Activated T-cell treated with anti-CD3 and anti-CD28 coated beads, Interleukin-2, amount 50 U/mL, for 1 hour (primary cell): ENCODE measurements around the gene SLC45A1.
"Not testable (repeated sequence)": the region's sequence is repeated elsewhere in the genome, so short reads cannot be mapped to it uniquely, and the experiment has no call there.

Experiments
- DNase-seq: peaks from one replicate; pipeline ENCODE4 v3.0.0-alpha.2; 2020

SLC45A1 gene

DNA sequence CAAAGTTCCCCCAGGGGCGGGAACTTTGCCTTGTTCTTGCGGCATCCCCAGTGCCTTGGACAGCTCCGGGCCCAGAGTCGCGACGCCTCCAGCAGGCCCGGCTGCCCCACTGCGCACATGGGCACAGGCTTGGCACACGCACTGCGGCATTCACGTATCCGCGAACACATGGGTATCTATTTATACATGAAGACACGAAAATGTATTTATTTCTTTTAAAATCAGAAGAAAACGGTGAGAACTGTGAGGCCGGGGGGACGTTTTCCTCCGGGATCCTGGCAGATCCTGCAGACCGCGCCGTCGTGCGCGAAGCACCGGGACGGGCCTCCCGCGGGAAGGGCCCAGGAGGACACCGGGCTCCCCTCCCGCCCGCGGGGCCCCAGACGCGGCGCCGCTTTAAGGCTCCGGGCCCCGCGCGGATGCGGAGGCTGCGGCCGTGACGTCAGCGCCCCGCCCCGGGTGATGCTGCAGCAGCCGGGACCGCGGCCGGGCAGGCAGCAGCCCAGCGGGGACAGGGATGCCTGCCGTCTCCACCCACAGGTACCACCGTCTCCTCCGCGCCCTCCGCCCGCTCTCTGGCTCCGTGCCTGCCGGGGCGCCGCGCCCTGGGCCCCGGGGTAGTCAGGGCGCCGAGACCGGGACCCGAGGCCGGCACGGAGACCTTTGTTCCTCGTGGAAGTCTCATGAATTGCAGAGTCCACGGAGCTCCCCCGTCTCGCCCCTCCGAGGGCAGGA is at the start of gene SLC45A1:
SLC45A1 (plus strand) TSS at position 468 of the 735 bp plus-strand sequence. CDS start 6,216 bp downstream, outside the sequence.
- DNase-seq, result peak; percentile 86

DNA sequence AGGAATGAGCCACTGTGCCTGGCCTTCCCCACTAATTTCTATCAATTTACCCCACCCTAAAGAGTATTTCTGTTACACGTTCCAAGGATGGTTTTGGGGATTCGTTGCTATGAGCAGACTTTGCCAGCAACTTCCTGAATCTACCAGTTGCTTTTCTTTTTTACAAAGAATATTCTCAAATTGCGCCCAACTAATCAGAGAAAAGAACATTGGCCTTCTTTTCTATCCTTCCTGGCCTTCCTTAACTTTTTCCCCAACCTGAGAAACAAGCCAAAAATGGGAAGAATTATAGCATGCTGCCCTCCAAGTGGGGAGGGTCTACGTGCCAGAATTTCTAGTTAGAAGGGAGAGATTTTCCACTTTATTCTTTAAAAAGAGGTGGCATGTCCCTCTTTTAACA is 44.9 kb upstream of the SLC45A1 start:
- DNase-seq, result no peak

DNA sequence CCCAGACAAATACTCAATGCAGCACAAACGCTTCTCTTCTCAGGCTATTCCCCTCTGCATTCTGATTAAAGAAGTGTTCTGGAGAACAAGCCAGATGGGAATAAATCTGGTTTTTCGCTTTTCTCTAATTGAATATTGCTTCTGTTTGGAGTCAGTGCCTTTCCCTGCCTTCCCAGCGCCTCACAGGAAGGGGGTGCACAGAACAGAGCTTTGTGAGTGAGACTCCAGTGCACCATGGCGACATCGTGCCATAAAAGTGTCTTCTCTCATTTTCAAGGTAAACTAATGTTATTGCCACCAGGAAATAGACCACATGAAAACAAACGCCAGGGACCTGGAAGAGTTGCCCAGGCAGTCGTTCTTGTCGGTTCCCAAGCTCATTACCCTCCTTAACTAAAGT is 43.6 kb upstream of the SLC45A1 start:
- no peak for DNase-seq

DNA sequence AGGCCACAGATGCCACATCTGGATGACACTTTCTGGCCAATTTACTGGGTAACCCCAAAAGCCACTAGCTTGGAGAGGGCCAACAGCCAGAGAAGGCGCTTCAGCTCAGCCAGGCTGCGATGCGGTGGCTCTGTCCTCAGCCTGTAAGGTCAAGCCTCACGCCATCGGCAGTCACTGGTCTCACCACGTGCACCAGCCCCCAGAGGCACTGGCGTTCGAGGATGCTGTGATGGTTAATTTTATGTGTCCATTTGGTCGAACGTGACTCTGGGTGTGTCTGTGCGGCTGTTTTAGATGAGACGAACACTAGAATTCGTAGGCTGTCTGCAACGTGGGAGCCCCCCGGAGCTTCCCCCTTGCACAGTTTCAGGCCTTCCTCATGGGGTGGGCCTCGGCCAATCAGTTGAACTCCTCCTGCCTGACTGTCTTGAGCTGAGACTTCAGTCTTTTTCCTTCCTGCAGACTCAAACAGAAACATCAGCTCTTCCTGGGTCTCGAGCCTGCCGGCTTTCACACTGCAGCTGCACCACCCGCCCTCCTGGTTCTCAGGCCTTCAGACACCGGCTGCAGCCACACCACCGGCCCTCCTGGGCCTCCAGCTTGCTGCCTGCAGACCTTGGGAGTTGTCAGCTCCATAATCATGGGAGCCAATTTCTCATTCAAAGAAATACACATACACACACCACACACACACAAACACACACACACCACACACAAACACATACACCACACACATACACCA is 41.6 kb upstream of the SLC45A1 start:
- no peak for DNase-seq

DNA sequence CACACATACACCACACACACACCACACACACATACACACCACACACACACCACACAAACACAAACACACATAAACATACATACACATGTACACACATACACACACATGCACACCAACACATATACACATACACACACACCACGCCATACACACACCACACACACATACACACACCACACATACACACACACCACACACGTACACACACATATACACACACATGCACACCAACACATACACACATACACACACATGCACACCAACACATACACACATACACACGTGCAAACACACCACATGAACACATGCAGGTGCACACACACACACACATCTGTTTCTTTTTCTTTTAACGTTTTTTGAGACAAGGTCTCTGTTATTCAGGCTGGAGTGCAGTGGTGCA is 41.0 kb upstream of the SLC45A1 start:
- DNase-seq, result no peak

DNA sequence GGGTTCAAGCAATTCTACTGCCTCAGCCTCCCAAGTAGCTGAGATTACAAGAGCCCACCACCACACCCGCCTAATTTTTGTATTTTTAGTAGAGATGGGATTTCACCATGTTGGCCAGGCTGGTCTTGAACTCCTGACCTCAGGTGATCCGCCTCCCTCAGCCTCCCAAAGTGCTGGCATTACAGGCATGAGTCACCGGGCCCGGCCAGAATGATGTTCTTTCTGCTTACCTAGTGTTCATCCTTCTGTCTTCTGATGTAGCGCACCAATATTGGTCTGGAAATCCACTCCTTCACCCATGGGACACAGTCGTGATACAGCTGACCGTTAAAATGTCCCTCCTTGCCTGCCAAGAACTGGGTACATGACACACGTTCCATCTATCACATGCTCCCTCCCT is 39.2 kb upstream of the SLC45A1 start:
- DNase-seq, result not testable (repeated sequence)

DNA sequence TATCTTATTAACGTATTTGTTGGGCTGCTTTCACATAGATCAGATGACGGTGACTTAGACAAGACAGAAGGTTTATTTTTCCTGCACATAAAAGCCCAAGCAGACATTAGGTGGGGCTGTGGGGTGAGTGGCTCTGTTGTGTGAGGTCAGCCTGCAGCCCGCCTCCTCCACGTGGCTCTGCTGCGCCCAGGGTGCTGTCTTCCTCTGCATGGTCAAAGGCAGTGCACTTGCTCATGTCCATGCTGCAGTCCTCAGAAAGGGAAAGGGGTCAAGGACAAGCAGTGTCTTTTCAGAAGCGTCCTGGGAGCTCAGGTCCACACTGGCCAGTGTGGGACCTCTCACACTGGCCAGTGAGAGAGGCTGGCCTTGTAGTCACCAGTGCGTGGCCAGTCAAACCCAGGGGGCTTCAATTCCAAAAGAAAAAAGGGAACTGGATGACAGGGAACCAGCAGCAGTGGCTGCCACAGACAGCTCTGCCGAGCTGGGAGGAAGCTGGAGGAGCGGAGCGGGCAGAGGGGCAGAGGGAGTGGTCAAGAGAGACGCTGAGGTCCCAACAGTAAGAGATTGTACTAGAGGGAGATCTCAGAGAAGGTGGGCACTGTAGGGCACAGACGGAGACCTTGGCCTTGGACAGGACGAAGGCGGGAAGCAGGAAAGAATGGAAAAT is 35.9 kb upstream of the SLC45A1 start:
- DNase-seq, result no peak

DNA sequence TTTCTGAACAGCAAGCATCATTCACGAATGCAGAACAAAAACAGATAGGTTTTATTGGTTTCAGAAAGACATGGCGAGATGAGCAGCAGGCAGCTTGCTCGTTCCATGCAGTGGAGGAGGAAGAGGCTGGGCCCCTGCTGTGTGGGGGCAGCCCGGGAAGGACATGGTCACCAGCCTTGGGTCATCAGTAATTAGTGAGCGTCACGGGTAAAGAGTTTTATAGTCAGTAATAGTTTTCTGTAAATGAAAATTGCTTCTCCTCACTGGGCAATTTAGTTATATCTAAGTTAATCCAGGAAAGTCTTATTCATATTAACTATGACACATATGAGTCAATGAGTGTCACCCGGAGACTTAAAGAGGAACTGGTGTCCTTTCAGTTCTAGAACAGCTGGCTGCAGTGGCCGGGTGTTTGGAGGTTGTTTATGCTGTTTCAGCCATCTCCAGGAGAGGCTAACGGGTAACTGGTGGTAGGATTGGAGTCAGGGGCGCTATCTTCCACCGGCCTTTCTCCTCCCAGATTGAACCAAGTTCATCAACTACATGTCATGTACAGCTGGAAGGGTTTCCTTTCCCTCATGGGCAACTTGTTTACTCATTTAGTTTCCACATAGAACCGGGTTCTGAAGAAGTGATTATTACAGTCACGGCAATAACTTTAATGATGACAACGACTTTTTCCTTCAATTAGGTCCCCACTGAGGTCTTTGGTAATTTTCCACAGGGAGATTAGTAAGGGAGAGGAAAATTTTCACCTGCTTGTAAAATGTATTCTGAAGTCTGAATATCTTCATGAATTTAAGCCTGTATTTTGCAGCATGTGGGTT is 34.6 kb upstream of the SLC45A1 start:
- DNase-seq, result no peak

DNA sequence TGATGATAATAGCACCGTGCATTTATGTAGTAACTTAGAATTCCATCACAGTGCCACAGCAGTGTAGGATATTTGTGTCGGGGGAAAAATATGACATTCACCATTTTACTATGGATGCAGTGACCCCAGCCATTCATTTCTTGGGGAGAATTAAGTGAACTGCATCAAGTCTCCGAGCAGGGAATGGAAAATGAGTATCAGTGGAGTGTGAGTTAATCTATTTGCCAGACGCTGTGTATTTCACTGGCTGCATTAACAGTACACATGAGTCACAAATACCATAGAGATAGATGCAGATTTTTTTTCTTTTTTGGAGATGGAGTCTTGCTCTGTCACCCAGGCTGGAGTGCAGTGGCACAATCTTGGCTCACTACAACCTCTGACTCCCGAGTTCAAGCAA is 33.8 kb upstream of the SLC45A1 start:
- DNase-seq, result no peak

DNA sequence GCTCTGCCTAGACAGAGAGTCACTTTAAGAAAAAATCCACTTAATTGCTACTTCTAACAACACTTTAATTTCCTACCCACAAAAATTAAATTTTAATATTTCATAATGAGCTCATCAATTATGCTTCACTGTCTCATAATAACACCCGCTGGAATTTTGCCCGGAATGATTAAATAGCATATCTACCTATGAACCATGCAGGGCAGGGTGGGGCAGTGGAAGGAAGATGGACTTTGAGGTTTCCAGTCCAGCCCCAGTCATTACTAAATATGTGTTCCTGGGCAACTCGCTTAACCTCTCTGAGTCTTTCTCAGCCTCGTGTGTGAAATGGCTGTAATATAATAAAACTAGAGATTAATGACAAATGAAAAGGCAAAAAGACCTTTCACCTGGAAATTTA is 32.8 kb upstream of the SLC45A1 start:
- DNase-seq, result no peak

DNA sequence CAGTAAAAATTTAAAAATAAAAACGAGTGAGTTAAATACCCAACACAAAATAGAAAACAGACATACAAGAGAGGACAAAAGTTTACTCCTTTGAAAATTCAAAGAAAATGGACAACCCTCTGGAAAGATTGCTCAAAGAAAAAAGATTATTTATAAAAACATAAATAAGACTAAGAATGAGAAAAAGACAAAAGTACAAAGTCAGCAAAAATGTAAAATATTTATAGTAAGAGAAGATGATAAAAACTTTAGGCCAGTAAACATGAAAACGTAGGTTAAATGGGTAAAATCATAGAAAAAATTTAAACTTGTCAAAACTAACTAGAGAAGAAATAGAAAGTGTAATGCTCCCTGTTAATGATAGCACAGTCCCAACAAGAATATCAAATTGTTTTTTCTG is 31.9 kb upstream of the SLC45A1 start:
- DNase-seq, result no peak

DNA sequence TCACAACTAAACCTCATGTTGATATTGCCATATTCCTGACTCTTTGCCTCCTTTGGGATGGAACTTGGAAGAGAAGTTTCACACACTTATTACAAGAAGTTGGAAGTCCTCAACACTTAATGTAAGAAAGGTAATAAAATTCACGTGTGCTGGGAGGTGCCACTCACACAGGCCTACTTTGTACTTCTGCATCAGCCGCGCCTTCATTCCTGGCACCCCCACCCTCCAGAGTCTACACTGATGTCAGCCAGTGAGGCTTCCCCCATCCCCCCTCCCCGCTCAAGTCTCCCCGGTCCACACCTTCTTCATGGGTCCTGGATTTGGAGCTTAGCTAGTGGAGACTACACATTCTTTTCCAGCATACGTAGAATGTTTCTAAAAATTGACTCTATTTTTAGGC is 24.8 kb upstream of the SLC45A1 start:
- DNase-seq, result no peak

DNA sequence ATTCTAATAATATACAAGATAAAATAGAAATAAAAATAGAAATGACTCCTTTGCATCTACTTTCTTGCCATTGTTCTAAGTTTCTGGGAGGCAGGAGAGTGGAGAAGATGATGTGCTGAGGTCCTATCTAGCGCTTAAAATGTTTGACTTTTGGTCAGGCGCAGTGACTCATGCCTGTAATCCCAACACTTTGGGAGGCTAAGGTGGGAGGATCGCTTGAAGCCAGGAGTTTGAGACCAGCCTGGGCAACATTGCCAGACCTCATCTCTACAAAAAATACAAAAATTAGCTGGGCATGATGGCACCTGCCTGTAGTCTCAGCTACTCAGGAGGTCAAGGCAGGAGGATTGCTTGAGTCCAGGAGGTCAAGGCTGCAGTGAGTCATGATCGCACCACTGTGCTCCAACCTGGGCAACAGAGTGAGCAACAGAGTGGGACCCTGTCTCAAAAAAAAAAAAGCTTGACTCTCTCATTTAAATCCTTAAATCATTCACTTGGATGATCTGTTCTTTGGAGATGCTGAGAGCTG is 24.2 kb upstream of the SLC45A1 start:
- no peak for DNase-seq

DNA sequence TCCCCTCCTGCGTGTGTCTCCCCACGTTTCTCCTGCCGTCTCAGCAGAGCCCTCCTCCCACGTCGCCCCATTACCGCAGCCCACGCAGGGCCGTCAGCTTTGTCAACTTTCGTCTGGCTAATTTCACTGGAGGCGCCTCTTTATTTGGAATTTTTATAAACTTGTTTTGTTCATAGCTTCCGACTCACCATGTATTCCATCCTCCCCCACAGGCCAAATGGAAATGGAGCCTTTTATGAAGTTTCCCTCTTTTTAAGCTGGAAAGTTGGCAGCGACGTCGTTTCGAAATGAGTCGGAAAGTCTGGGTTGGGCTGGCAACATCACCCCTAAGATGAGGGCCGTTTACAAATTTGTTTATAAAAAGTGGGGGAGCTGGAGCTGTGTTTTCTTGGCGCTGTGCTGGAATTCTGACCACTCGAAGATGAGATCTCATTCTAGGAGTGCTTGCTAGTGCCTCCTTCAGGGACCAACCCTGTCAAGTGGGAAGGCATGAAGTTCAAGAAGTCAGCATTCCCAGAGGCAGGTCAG is 23.7 kb upstream of the SLC45A1 start:
- no peak for DNase-seq

DNA sequence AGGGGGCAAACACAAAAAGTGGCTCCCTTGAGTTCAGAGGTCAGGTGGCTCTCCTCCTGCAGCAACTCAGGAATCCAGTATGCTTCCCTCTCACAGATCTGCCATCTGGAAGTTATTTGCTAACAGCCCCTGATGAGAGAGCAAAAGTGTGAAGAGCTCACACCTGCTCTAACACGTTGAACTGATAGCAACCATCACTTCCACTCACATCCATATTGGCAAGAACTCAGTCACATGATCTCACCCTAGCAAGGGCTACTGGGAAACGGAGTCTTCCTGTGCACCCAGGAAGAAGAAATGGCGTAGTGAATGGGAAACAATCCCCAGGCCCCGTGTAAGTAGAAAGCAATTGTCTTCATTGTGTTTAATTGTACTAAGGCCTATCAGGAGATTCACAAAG is 20.7 kb upstream of the SLC45A1 start:
- no peak for DNase-seq

DNA sequence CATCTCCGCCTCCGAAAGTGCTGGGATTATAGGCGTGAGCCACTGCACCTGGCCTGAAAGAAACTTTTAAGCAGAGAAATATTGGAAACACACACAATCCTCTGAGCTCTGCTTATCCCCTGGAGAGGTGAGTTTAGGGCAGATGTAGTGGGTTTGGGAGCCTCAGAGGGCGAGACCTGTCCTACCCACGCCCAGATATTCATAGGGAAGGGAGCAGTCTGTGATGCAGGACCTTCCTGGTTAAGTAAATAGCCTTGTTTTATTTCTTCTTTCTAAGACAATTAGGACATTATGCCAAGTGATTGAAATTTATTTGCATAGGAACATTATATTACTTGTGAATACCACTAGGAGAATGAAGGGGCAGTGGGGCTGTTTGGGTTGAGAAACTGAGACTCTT is 18.0 kb upstream of the SLC45A1 start:
- DNase-seq, result no peak

DNA sequence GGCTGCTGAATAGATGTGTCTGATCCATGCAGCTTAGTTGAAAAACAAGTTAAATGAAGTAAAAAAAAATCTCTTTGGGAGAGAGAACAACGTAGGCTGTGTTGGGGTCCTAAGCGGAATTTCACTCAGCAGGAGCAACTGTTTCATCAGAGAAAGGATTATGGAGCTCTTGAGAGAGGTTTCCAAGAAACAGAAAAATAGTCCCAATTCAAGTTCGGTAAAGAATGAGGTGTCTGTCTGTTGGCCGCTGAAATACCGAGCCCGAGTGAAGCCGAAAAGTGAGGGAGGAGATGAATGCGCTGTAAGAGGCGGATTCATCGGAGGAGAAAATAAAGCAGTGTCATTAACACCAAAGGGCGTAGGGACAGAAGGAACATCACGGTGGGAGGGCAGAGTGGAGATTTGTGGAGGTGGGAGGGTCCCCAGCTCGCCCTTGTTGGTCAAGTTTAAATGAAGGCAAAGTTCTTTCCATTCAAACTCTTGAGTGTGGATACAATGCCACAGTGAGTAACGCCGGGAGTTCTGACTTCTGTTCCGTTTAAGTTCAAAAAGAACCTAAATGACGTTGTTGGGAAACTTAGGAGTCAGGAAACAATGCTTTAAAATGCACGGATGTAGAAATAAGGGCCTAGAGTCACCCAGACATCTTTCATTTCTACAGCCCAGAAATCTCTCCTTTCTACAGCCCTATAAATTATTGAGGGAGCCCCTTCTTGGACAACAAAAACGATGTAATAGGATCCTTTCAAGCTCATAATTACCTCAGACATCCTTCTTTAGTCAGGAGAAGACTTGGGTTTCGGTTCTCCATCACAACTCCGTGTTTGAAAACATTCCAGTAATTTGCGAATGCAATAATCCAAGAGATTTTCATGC is 15.6 kb upstream of the SLC45A1 start:
- DNase-seq, result no peak

DNA sequence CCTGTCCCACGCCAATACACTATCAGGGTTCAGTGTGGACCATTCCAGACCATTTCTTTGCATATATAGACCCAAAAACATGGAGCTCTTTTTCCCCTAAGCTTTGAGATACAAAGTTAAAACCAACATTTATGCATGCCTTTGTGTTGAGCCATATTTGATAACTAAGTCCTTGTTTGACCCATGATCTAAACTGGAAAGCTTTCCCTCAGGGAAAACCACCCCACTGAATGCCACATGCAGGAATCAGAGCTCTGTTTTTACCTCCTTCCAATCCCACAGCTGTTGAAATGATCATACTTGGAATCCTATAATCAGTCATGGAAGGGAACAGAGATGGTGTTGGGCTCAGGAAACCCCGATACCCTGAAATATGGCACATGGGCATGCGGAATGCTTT is 14.8 kb upstream of the SLC45A1 start:
- DNase-seq, result no peak

DNA sequence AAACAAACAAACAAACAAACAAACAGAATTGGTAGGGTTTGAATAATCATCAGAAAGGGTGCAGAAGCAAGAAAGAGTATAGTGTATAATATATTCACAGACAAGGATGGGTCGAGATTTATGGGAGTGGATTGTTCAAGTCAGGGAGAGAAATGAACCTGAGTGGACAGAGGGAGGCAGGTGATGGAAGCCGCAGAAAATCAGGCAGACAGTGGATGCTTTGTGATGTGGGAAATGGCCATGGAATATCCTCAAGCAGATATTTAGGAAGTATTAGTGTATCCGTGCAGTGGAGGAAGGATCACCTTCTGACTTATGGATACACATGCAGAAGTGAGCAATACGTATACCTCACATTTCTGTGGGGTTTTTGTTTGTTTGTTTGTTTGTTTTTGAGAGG is 14.0 kb upstream of the SLC45A1 start:
- no peak for DNase-seq

DNA sequence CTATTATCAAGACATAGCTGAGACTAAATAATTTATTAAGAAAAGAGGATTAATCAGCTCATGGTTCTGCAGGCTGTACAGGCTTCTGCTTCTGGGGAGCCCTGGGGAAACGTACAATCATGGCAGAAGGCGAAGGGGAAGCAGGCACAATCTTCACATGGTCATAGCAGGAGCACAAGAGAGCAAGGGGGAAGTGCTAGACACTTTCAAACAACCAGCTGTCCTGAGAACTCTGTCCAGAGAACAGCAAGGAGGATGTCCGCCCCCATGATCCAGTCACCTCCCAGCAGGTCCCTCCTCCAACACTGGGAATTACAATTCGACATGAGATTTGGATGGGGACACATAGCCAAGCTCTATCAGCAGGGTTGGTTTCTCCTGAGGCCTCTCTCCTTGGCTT is 10.3 kb upstream of the SLC45A1 start:
- DNase-seq, result no peak

DNA sequence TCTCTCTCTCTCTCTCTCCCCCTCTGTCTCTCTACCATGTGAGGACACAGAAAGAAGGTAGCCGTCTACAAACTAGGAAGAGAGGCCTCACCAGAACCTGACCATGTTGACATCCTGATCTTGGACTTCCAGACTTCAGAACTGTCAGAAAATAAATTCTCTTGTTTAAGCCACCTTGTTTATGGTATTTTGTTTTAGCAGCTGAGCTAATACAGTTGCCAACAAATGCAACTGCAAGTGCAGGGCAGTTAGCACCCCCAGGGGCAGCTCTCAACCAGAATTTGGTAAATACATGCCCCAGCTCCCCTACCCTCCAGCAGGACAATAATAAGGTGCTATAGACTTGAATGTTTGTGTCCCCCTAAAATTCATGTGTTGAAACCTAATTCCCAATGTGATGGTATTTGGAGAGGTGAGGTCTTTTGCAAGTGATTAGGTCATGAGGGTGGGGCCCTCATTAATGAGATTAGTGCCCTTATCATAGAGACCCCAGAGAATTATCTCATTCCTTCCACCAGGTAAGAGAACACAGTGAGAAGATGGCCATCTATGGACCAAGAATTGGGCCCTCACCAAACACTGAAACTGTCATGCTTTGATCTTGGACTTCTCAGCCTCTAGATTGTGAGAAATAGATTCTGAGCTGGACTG is 6.7 kb upstream of the SLC45A1 start:
- DNase-seq, result no peak
